Breast epithelium (tissue), 3 donors: Measurements from ENCODE around the gene DDX56.
A peak's percentile ranks its signal among the peaks of the same experiment; 100 is the strongest.

Source experiments
- CTCF ChIP-seq, 3 donors: fragments of 450-650 bp; IDR thresholded peaks; one replicate each; pipeline ENCODE4 v1.5.1; 2016 to 2017; ENCODE audit warnings: antibody characterized with exemption in 3 of 3, mild to moderate bottlenecking in 3 of 3, moderate library complexity in 3 of 3
- POLR2A ChIP-seq: fragments of 450-650 bp; IDR thresholded peaks from one replicate; pipeline ENCODE4 v1.6.1; 2016; ENCODE audit warnings: antibody characterized with exemption, mild to moderate bottlenecking, moderate library complexity

DNA sequence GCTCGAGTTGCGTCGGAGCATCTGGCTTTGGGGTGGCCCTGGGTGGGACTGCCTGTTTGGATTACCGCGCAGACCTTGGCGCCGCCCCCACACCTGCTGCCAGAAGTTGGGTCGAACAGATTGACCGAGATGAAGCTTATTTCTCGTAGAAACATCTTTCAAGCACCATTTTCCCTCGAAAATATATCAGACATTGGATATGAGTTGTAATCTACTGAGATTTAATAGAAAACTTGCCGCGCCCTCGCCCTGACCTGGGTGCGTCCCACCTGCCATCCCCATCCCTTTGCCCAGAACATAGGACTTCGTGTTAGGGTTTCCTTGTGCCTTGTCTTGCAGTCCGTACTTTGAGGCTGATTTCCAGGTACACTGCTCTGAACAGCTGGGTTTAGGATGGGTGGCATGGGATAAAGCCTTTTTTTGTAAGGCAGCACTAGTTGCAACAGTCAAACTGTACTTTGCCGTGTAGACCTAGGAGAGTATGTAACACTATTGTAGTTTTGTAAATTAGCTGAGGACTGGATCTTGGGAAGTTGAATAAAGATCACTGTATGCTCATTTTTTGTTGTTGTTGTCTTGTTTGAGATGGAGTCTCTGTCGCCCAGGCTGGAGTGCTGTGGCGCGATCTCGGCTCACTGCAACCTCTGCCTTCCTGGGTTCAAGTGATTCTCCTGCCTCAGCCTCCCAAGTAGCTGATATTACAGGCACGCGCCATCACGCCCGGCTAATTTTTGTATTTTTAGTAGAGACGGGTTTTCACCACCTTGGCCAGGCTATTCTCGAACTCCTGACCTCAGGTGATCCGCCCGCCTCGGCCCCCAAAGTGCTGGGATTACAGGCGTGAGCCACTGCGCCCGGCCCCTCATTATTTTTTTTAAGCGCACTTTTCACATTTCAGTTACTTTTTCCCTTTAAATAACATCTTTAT lies 33.7 kb upstream of the DDX56 start:
- no peak for TF ChIP-seq CTCF (IDR thresholded peaks at IDR 0.05)
- peak; percentile 28 for TF ChIP-seq POLR2A
